Activated CD8-positive, alpha-beta memory T cell treated with anti-CD3 and anti-CD28 coated beads for 1 hour (primary cell): ENCODE data around the gene MEX3D.

ENCODE experiments used
- DNase-seq, 2 donors: peaks; one replicate each; pipeline ENCODE4 v3.0.0-alpha.2; 2020; ENCODE audit warnings: low read depth in 1 of 2; ENCODE audit errors: extremely low read depth in 1 of 2

MEX3D gene

GRCh38 chr19:1574354-1575136, 6.4 kb upstream of the MEX3D start:
- no peak for DNase-seq

DNA sequence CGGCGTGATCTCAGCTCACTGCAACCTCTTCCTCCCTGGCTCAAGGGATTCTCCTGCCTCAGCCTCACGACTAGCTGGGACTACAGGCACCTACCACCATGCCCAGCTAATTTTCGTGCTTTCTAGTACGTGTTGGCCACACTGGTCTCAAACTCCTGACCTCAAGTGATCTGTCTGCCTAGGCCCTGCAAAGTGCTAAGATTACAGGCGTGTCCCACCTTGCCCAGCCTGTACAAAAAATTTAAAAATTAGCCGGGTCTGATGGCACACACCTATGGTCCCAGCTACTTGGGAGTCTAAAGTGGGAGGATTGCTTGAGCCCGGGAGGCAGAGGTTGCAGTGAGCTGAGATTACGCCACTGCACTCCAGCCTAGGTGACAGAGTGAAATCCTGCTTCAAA, 4.7 kb upstream of the MEX3D start:
- no peak for DNase-seq

DNA sequence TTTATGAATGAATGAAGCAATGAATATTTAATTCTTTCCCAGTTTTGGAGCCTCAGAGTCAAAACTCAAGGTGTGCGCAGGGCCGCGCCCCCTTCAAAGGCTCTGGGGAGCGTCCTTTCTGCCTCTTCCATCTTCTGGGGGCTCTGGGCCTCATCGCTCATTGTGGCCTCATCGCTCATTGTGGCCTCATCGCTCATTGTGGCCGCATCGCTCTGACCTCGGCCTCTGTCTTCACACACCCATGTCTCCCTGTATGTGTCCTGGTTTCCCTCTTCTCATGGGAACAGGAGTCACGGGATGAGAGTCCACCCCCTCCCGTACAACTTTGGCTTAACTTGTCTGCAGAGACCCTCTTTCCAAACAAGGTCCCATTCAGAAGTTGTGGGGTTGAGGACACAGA, 3.2 kb upstream of the MEX3D start:
- no peak for DNase-seq

DNA sequence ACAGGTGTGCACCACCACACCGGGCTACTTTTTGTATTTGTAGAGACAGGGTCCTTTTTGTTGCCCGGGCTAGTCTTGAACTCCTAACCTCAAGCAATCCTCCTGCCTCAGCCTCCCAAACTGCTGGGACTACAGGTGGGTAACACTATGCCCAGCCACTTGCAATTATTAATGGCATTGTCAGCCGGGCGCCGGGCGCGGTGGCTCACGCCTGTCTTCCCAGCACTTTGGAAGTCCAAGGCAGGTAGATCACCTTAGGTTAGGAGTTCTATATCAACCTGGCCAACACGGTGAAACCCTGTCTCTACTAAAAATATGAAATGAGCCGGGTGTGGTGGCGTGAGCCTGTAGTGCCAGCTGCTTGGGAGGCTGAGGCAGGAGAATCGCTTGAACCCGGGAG, 2.7 kb upstream of the MEX3D start:
- DNase-seq, result no peak

DNA sequence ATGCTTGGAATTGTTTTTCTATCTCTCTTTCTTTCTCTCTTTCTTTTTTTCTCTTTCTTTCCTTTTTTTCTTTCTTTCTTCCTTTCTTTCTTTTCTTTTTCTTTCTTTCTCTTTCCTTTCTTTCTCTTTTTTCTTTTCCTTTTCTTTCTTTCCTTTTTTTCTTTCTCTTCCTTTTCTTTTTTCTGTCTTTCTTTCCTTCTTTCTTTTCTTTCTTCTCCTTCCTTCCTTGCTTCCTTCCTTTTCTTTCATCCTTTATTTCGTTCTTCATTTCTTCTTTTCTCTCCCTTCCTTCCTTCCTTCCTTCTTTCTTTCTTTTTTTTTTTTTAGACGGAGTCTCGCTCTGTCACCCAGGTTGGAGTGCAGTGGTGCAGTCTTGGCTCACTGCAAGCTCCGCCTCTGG, 1.9 kb upstream of the MEX3D start:
- DNase-seq, result no peak

GRCh38 chr19:1567848-1568227, 287 bp downstream of the MEX3D start:
- no peak for DNase-seq

DNA sequence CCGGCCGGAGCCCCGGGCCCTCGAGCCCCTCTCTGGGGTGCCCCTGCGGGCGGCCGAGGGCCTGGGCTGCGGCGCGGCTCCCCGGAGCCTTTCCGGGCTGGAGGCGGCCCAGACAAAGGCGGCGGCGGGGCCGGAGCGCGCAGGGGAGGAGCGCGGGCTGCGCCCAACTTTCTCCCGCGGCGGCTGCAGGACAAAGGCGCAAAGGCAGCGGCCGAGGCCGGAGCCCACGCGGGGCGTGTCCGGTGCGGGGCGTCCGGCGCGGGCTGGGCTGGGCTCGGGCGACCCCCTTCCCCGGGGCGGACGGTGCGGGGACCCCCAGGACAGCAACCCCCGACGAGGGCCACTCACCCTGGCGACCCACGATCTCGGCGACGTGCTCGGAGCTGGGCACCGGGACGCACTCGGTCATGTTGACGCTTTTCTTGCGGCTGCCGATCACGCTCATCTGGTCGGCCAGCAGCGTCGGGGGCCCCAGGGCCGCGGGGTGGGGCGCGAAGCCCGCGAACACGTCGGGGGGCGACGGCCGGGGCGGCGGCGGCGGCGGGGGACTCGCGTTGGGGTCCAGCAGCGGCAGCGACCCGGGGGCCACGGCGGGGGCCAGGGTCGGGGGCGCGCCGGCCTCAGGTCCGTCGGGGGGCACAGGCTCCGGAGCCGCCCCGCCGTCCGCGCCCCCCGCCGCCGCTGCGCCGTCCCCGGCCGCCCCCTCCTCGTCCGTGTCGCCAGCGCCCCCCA, 843 bp downstream of the MEX3D start:
- DNase-seq, result no peak

GRCh38 chr19:1566392-1567115, 1.6 kb downstream of the MEX3D start:
- no peak for DNase-seq

- DNase-seq, result no peak
Measured at GRCh38 chr19:1563251-1563650, 4.9 kb downstream of the MEX3D start.

- no peak for DNase-seq
Measured at GRCh38 chr19:1561236-1561842, 6.8 kb downstream of the MEX3D start.

DNA sequence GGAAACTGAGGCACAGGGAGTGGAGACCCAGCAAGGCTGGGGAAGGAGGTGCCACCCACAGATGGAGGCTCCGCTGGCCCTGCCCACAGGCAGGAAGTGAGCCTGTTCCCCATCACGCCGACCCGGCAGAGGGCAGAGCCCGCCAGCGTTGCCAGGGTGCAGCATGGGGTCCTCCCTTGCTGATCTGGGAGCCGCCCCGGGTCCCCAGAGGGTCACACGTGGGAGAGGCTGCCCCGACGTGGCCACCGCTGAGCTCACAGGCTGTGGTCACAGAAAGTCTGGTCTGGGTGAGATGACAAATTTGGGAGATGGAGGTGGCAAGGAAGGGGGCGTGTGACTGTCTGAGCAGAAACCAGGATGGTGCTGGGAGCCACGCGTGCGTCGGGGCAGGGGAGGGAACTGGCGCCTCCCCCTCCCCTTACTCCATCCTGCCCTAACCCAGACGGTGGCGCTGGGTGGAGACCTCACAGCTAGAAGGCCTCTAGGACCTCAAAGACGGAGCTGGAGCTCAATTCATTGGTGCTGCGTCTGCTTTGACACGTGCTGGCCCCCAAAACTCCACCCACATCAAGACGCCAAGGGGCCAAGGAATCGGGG, 7.7 kb downstream of the MEX3D start:
- no peak for DNase-seq

DNA sequence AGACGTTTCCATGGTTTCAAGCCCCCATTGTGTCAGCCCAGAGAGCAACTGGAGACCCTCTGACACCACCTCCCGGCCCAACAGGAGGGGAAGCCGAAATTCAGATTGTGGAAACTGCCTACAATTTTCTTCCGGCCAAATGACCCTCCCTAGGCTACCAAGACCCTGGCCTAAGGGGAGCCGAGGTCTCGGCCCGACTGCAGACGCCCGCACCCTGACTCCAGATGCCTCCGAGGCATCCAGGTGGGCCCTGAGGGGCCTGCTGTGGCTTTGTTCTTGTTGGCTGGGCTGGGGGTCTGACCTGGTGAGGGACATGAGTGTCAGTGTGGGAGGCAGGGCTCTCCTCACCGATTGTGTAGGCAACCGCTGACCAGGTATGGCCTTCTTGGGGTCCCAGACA, 9.6 kb downstream of the MEX3D start:
- no peak for DNase-seq

GRCh38 chr19:1556390-1557070, 11.6 kb downstream of the MEX3D start:
- no peak for DNase-seq

- DNase-seq, result no peak
Measured at GRCh38 chr19:1555487-1556389, 12.4 kb downstream of the MEX3D start.

DNA sequence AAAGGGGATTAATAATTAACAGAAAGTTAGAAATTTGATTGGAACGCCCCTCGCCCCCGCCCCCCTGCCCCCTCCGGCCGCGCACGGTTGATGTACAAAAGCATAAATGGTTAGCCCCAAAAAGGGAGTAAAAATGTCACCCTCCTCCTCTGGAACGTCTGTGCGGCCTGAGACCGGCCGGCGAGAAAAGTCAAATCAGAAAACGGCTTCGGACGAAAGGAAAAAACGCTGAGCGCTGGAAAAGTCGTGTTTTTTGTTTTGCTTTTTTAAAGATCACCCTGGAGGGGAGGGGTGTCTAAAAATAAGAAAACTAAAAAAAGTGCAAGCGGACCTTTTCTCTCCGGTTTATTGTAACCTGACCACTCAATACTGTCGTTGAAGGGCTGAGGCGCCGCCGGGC, 13.2 kb downstream of the MEX3D start:
- DNase-seq, result no peak

- DNase-seq, result no peak
Measured at GRCh38 chr19:1553415-1553814, 14.7 kb downstream of the MEX3D start.

- no peak for DNase-seq
Measured at GRCh38 chr19:1551068-1552040, 16.8 kb downstream of the MEX3D start.

GRCh38 chr19:1549332-1549945, 18.7 kb downstream of the MEX3D start:
- no peak for DNase-seq
